ENCODE measurements around the gene PRUNE2.
"Not testable (repeated sequence)": the region's sequence is repeated elsewhere in the genome, so short reads cannot be mapped to it uniquely, and the experiment has no call there.

Gene PRUNE2

DNA sequence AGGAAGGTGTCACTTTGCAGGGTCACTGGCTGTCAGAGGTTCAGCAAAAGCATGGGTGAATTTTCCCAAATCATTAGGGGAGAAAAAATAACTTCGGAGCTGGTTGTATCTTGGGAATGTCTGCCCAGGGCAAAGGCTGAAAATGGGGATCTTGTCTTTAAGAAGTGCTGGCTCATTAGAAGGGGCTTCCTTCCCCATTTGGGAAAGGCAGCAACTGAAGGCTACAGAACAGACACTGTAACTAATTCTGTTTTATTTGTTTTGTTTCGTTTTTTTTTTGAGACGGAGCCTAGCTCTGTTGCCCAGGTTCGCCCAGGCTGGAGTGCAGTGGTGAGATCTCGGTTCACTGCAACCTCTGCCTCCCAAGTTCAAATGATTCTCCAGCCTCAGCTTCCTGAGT lies 212.0 kb downstream of the PRUNE2 start:
- DNase-seq (ENCODE audit: low read depth) = no peak

DNA sequence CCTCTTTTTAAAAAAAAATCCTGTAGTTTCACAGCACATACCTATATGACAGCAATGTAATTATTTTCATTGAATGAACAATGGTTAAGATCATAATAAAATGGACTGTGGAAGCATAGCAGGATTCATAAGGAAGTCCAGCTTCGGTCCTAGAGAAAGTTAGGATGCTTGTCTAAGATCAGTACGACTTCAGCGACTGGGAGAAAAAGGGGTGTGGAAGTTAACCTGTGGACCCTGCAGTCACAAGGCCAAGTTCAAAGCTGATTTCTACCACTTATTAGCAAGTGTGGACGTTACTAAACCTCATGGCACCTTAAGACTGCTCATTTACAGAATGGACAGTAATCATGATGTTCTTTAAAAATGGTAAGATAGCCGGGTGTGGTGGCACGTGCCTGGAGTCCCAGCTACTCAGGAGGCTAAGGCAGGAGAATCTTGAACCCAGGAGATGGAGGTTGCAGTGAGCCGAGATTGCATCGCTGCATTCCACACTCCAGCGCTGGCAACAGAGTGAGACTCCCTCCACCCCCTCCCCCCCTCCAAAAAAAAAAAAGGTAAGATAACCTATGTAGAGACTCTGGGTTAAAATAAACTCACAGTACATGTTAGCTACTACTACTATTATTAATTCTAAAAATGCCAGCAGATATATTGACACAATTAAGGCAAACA lies 213.3 kb downstream of the PRUNE2 start:
- no peak for DNase-seq (ENCODE audit: low read depth)

DNA sequence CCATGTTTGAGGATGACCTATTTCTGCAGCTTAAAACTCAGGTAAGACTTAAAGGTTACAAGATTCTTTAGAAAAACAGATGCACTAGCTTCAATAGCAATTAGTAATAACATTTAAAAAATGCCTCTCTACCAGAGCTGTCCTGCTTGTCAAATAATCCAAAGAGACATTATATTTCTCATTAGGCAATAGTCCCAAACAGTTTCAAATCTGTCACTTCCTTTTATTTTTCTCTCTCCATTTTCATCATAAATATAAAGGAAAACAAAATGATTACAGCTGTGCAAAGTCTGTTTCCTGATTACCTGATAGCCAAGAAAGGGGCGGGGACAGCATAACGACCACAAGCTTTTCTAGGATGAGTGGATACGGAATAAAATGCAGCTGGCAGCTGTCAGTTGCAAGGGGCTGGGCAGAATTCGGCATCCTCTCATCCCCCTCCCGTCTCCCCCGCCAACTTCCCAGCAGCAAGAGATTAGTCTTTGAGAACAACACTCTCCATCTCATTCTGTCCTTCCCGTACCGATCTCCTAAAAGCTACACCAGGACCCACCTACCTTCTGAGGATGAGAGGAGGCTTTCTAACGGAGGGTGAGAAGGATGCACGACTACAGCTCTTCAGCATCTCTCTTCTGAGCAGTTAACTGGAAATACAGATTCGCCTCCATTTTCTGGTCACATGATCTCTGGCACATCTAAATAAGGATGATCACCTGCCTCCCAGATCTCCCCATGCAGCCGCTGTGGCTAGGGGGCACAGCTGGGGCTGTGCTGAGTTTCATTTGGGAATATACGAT lies 214.2 kb downstream of the PRUNE2 start:
- DNase-seq (ENCODE audit: low read depth) = no peak

DNA sequence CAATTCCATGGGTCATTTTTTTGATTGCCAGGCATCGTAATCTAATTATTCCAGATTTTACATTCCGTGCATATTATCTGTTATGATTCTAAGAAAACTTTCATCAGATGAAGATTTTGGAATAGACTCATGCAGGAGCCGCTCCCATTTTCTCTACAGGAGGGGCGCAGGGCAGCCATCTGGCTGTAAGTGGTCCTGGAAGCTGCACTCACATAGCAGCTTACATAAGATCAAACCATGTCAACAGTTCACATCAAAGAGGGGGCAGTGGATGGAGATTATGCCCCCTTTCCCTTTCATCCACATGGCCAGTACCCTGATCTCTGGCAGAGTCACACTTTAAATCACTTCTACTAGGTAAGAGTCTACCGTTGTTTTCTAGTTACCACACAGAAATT lies 214.9 kb downstream of the PRUNE2 start:
- no peak for DNase-seq (ENCODE audit: low read depth)

DNA sequence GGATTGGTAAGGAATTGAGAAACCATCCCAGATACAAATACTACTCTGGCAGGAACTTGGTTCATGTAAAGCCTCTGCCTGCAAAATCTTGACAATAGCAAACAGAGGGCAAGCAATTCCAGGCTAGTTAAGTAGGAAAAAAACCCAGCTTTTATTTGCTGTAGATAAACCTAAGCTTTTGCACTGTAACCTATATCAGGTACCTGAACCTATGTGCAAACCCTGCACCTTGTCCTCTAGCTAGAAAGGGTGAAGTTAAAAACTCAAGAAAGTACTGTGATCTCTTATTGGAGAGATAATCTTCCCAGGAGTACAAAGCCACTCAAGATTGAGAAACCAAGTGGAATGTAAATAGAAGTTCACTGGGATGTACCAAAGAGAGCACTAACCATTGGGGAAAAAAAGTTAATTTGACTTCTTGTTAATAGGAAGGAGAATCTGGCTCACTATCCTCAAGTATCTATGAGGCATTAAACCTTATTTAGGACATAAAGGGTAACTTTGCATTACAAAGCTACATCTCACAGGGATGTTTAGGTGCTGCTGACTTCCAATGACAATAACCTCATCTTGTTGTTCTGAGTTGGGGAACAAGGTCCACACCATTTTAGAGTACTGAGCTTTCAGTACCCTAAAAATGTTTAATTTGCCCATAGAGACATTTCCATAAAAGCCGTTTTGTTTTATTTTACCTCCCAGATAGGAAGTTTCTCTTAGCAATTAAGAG lies 215.5 kb downstream of the PRUNE2 start:
- no peak for DNase-seq (ENCODE audit: low read depth)

DNA sequence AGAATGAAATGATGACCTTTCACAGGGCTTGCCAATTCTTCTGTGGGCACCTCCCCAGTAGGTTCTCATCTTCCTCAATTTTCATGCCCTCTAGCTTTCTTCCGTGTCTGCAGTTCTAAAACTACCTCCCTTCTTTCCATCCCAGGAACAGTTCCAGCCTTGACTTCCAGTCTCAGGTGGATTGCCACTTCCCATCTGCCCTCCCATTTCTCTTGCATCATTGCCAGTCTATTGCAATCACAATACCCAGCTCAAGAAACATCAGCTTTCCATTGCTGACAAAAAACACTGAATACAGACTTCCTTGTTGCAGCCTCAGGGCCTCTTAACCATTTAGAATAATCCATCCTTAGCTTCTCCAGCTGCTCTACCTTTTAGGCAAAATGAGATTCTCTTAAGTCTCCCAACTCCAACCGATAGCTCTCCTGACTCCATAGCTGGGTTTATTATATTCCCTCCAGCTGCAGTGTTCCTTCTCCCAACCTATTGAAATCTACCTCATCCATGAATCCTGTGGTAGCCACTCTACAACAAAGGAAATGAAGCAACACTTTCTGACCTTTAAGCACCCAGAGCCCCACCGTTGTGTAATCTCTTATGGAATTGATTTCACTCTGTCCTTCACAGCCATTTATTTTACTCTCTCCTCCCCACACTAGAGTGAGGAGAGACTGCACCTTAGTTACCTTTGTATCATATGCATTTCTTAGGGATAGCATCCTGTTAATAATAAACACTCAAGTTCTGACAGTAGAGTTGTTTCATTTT lies 217.3 kb downstream of the PRUNE2 start:
- no peak for DNase-seq (ENCODE audit: low read depth)

DNA sequence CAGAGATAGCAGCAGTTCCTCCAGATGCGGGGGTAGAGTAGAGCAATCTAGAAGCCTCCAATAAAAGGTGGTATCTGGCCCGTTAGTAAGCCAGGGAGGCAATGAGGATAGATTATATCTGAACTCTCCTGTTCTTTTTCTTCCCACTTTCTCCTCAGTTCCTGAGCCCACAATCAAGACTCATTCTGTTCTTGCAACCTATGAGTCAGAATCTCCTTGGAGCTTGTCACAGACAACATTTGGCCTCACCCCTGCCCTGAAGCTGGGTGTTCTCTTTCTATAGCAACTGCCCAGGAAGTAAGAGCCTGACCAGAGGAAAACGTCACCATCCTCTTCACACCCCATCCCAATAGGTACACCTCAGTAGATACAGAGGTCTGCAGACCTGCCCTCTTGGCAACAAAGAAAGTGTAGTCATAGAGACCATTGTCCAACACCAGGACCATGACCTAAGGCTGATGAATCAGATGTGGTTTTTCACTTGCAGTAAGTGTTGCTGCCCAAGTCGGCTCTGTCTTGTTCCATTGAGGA lies 218.0 kb downstream of the PRUNE2 start:
- DNase-seq (ENCODE audit: low read depth) = no peak

DNA sequence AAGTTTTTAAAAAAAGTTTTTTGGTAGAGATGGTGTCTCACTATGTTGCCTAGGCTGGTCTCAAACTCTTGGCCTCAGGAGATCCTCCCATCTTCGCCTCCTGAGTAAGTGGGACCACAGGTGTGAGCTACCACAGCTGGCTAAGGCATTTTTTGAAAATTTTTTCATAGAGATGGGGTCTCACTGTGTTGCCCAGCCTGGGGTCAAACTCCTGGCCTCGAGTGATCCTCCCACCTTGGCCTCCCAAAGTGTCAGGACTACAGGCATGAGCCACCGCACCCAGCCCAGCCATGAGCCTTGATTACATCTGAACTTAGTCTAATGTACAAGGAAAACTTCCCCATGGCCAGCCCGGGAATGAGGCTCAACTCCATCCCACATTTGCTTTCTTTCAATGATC lies 219.2 kb downstream of the PRUNE2 start:
- no peak for DNase-seq (ENCODE audit: low read depth)

DNA sequence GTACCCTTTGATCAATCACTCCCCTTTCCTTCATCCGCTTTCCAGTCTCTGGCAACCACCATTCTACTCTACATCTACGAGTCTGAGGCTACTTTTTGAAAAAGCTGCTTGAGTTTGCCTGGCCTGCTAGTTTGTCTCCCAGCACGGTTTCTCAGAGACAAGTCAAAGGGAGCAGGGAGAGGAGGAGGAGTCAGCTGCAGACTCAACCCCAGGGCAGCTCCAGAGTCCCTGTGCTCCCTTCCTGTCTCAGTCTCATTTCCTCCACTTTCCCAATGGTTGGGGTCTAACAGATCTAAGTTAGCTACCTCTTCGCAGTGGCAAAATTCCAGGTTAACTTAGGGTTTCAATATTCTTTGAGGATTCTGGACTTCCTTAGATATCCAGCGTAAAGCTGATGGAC lies 221.7 kb downstream of the PRUNE2 start:
- DNase-seq (ENCODE audit: low read depth) = no peak

DNA sequence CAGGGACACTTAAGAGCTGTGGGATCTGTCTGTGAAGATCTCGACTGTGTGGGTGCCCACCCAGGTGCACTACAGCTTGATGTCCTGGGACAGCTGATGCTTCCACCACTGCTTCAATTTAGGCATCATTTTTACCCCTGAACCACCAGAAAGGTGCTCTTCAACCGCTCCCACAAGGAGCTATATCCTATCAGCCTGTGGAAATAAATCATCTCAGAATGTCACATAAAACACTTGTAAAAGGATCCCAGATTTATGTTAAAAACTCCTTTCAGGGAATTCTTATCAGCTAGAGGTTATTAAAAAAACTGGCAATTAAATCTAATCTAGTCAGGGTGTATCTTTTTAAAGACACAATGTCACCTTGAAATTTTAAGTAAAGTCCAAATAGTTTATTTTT lies 224.4 kb downstream of the PRUNE2 start:
- DNase-seq (ENCODE audit: low read depth) = no peak

DNA sequence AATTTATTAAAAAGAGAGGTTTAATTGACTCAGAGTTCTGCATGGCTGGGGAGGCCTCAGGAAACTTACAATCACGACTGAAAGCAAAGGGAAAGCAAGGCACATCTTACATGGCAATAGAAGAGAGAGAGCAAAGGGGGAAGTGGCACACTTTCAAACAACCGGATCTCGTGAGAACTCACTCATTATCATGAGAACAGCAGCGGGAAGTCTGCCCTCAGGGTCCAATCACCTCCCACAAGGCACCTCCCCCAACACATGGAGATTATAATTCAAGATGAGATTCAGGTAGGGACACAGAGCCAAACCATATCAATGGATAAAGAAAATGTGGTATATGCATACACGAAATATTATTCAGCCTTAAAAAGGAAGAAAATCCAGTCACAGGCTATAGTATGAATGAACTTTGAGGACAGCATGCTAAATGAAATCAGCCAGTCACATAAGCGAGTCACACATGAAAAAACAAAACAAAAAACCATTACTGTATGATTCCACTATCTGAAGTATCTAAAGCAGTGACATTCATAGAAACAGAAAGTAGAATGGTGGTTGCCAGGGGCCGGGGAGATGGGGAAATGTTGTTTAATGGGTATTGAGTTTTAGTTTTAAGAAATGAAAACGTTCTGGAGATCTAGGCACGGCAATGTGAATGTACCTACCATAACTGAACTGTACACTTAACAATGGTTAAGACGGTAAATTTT lies 225.0 kb downstream of the PRUNE2 start:
- DNase-seq (ENCODE audit: low read depth) = no peak

DNA sequence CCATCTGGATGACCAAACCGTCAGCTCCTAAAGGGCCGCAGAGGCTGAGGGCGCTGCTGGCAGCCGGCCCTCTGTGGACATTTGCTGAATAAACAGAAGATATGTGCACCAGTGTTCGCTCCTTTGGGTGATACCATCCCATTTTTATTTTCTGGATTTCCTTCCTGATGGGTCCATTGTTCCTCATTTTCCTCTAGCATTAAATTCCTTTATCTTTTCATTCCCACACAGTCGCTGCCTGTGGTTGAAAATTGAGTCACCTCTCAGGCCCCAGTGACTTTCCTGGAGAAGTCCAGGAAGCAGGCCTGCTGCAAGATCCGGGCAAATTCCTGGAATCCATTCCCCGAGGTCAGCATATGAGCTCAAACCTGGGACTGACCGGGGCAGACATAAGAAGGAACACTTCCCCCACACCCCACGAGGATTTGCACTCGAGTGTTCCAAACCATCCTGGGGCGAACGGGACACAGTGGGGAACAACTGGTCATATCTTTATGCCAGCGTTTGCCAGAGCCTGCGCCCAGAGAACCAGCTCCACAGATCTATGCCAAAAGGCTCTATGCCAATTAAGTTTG lies 228.3 kb downstream of the PRUNE2 start:
- no peak for DNase-seq (ENCODE audit: low read depth)

DNA sequence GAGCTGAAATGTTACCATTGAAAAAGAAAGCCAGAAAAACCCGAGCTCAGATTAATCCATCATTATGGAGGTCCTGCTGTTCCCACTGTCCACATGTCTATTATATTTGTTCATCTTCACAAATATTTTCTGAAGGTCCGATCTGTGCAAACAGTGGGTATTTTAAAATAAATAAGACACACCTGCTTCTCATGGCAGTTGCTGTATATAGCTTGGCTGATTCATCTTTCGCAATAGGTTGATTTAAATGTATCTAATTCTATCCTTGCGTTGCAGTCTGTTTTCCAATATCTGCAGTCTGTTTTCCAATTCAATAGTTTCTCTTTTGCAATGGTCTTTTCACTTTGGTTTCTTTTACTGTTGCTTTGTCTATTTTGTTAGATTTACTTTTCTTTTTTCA lies 229.1 kb downstream of the PRUNE2 start:
- DNase-seq (ENCODE audit: low read depth) = no peak

DNA sequence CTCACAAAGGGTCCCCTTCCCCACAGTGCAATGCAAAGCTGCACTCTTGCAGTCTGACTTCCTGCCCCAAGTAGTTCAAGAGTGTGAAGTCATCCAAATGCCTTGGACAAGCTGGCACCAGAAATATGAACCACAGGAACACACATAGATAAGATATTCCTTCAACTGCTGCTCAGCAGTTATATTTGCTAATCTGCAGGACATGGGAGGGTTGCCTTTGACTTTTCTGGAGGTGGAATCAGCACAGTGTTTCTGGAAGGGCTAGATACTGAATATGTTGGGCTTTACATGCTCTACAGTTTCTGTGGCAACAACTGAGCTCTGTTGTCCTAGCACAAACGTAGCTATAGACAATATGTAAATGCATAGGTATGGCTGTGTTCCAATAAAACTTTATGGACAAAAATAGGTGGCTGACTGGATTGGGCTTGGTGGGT lies 238.4 kb downstream of the PRUNE2 start:
- DNase-seq (ENCODE audit: low read depth) = no peak

DNA sequence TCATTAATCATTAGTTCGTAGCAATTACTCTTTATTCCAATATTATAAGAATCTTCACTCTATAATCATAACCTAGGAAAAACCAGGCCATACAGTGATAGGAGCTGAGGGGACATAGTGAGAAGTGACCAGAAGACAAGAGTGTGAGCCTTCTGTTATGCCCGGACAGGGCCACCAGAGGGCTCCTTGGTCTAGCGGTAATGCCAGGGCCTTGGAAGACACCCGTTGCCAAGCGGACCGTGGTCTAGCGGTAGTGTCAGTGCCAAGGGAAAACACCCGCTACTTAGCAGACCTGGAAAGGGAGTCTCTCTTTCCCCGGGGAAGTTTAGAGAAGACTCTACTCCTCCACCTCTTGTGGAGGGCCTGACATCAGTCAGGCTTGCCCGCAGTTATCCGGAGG lies 239.9 kb downstream of the PRUNE2 start:
- DNase-seq (ENCODE audit: low read depth) = not testable (repeated sequence)

DNA sequence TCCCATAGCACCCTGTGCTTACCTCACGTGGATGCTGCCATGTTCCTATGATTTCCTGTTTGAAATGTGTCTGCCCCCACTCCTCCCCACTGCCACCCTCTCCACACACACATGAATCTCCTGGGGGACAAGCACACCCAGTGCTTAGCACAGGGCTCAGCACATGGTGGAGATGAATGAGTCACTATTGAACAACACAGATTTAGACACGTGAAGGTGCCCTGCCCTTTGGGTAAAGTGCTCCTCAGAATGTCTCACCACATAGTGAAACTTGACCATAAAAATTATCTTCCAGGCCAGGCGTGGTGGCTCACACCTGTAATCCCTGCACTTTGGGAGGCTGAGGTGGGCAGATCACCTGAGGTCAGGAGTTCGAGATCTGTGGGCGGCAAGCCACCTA lies 240.5 kb downstream of the PRUNE2 start:
- DNase-seq (ENCODE audit: low read depth) = no peak

DNA sequence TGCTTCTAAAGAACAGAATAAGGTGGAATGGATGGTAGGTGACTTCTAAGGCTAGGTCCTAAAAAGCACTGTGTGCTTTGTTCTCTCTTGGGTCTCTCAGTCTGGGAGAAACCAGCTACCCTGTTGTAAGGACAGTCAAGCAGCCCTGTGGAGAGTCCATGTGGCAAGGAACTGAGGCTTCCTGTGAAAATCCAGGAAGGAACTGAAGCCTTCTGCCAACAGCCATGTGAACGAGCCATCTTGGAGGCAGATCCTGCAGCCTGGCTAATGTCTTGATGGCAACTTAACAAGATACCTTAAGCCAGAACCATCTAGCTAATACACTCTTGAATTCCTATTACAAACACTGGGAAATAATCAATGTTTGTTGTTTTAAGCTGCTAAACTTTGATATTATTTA lies 241.8 kb downstream of the PRUNE2 start:
- no peak for DNase-seq (ENCODE audit: low read depth)

DNA sequence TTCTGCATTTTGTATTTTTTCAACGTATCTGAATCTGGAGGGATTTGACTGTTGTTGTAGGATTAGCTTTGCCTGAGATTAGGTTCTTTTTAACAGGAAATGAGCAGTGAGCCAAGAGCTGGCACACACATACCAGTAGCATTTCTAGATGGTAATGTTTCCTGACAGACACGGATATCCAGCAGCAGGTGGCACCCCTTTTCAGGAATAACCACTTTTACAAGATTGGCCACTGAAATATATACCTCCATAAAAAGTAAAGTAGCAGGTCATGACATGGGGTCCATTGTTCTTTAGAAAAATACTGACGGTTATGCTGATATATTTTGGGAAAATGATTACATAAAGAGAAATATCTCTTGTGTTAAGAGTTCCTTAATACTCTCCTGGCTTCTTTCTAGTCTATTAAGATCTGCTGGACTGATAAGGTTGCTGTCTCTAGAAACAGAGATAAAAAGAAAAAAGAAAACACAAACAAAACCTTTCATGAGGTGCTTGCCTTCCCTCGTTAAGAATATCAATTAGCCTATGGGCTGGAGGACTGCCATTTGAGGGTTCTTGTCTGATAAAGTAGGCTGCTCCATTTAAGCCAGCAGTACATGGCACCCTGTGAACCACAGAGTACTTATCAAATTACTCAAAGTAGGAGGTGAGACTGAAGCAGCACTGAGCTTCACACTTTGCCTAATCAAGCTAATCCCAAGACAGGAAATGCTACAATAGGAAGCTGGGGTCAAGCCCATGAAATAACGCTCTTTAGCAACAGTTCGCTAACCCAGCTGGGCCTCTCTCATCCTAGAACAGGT lies 243.2 kb downstream of the PRUNE2 start:
- no peak for DNase-seq (ENCODE audit: low read depth)

DNA sequence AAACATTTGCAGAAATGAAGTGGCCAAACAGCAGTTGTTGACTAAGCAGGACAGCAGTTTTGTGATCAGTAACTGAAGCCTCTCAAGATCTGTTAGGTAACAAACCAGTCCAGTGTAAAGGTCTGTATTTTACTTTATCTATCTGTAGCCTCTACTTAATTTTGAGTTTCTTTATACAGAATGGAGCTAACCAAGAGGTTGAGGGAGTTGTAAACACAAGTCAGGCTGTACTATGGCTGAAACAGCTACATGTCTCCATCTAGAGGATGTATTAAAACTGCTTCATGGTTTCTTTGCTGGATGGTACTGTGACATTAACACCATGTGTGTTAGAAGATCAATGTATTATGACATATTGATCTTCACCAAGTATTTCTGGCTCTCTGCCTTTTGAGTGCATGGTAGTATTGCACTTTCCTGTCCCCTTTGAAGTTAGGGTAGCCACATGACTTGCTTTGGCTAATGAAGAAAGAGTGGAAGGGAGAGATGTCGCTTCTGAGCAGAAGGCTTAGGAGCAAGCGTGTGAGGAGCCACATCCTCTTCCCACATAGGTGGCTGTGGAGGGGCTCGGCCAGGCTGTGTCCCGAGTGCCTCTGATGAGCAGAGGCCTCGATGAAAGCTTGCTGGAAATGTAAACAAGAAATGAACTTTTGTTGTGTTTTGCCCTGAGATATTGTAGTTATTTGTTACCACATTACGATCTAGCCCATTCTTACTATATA lies 247.2 kb downstream of the PRUNE2 start:
- DNase-seq (ENCODE audit: low read depth) = no peak

DNA sequence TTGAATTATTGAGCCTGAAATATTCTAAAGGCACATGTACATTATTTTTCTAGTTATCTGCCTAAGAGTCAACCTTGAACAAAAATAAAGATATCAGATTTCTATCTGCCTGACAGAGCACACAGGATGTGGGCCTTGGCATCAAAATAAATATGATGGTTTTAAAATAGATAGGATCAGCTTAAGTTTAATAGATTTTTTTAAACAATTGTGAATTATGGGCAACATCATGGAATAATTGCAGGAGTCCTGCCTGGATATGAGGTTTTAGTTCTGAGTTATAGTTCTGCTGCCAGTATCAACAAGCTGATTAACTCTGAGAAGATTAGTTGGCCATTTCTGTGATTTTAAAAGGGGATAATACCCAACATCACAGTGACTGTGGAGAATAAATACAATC lies 248.6 kb downstream of the PRUNE2 start:
- DNase-seq (ENCODE audit: low read depth) = no peak

Measured in CMK (cell line).